ENCODE measurements around the gene NELFE. TPM values are rescaled to one million over a fixed set of nuclear protein-coding genes. Genes with fewer than 3 reads are reported as not detected.
A peak's percentile ranks its signal among the peaks of the same experiment; 100 is the strongest.
"Not testable (repeated sequence)": the region's sequence is repeated elsewhere in the genome, so short reads cannot be mapped to it uniquely, and the experiment has no call there.

The NELFE gene
- total and polyA plus RNA-seq, 4 donors = 42.2 to 71.5 (median 58.7) TPM

GRCh38 chr6:32002546-32003268 is 43.9 kb upstream of the NELFE start:
- ATAC-seq (ENCODE audit: low FRiP score) = peak; percentile 9
- H3K4me1 ChIP-seq (ENCODE audit: control insufficient read depth in 1 of 2, insufficient read depth in 2 of 2, low read length in 2 of 2); DNase-seq; H3K36me3 ChIP-seq (ENCODE audit: control insufficient read depth in 1 of 2, insufficient read depth in 2 of 2, low read length in 1 of 2); H3K27me3 ChIP-seq (ENCODE audit: control insufficient read depth in 1 of 2, insufficient read depth in 2 of 2, low read length in 1 of 2); H3K4me3 ChIP-seq (ENCODE audit: low read length in 2 of 2); intact Hi-C loops (cut with DNase I); H3K27ac ChIP-seq (ENCODE audit: low read depth in 1 of 2, low read length in 2 of 2); H3K9me3 ChIP-seq (ENCODE audit: control insufficient read depth, low read length): not testable (repeated sequence)
- no CpG with 5 or more reads among the region's 15 CpGs for WGBS, 2 donors

GRCh38 chr6:31996385-31996784 is 37.6 kb upstream of the NELFE start:
- ATAC-seq (ENCODE audit: low FRiP score); H3K27me3 ChIP-seq (ENCODE audit: control insufficient read depth in 1 of 2, insufficient read depth in 2 of 2, low read length in 1 of 2); H3K36me3 ChIP-seq (ENCODE audit: control insufficient read depth in 1 of 2, insufficient read depth in 2 of 2, low read length in 1 of 2); H3K4me3 ChIP-seq (ENCODE audit: low read length in 2 of 2); H3K27ac ChIP-seq (ENCODE audit: low read depth in 1 of 2, low read length in 2 of 2); H3K9me3 ChIP-seq (ENCODE audit: control insufficient read depth, low read length); intact Hi-C loops (cut with DNase I); H3K4me1 ChIP-seq (ENCODE audit: control insufficient read depth in 1 of 2, insufficient read depth in 2 of 2, low read length in 2 of 2): not testable (repeated sequence)
- peak in 1 of 2 donors; percentile 35 for DNase-seq
- WGBS, 2 donors = 88 to 91% methylated on average over 6 of the region's 6 CpGs

GRCh38 chr6:31994421-31994820 is 35.6 kb upstream of the NELFE start:
- intact Hi-C loops (cut with DNase I); H3K4me3 ChIP-seq (ENCODE audit: low read length in 2 of 2); ATAC-seq (ENCODE audit: low FRiP score); H3K27ac ChIP-seq (ENCODE audit: low read depth in 1 of 2, low read length in 2 of 2); H3K4me1 ChIP-seq (ENCODE audit: control insufficient read depth in 1 of 2, insufficient read depth in 2 of 2, low read length in 2 of 2); H3K36me3 ChIP-seq (ENCODE audit: control insufficient read depth in 1 of 2, insufficient read depth in 2 of 2, low read length in 1 of 2); H3K27me3 ChIP-seq (ENCODE audit: control insufficient read depth in 1 of 2, insufficient read depth in 2 of 2, low read length in 1 of 2); H3K9me3 ChIP-seq (ENCODE audit: control insufficient read depth, low read length): not testable (repeated sequence)
- peak in 1 of 2 donors; percentile 8 for DNase-seq
- WGBS, 2 donors = 95 to 96% methylated on average over 8 to 11 of the region's 14 CpGs

- H3K36me3 ChIP-seq (ENCODE audit: control insufficient read depth in 1 of 2, insufficient read depth in 2 of 2, low read length in 1 of 2); H3K9me3 ChIP-seq (ENCODE audit: control insufficient read depth, low read length); H3K27me3 ChIP-seq (ENCODE audit: control insufficient read depth in 1 of 2, insufficient read depth in 2 of 2, low read length in 1 of 2); DNase-seq; H3K4me1 ChIP-seq (ENCODE audit: control insufficient read depth in 1 of 2, insufficient read depth in 2 of 2, low read length in 2 of 2); intact Hi-C loops (cut with DNase I); H3K27ac ChIP-seq (ENCODE audit: low read depth in 1 of 2, low read length in 2 of 2); H3K4me3 ChIP-seq (ENCODE audit: low read length in 2 of 2); ATAC-seq (ENCODE audit: low FRiP score): not testable (repeated sequence)
- no CpG with 5 or more reads among the region's 10 CpGs for WGBS, 2 donors
These were observed 30.6 kb upstream of the NELFE start for GRCh38 chr6:31989363-31989762.

GRCh38 chr6:31981744-31982143 is 23.0 kb upstream of the NELFE start, which contains the start of gene C4A:
C4A (plus strand) TSS chr6:31982057; CDS start chr6:31982108, 51 bp downstream.
- ATAC-seq (ENCODE audit: low FRiP score) = peak; percentile 33
- H3K4me3 ChIP-seq (ENCODE audit: low read length in 2 of 2); H3K36me3 ChIP-seq (ENCODE audit: control insufficient read depth in 1 of 2, insufficient read depth in 2 of 2, low read length in 1 of 2); H3K27ac ChIP-seq (ENCODE audit: low read depth in 1 of 2, low read length in 2 of 2); H3K27me3 ChIP-seq (ENCODE audit: control insufficient read depth in 1 of 2, insufficient read depth in 2 of 2, low read length in 1 of 2); intact Hi-C loops (cut with DNase I); H3K4me1 ChIP-seq (ENCODE audit: control insufficient read depth in 1 of 2, insufficient read depth in 2 of 2, low read length in 2 of 2); DNase-seq; H3K9me3 ChIP-seq (ENCODE audit: control insufficient read depth, low read length): not testable (repeated sequence)
- WGBS, 2 donors = no CpG with 5 or more reads among the region's 7 CpGs

GRCh38 chr6:31980998-31981397 is 22.2 kb upstream of the NELFE start:
- H3K27ac ChIP-seq (ENCODE audit: low read depth in 1 of 2, low read length in 2 of 2); ATAC-seq (ENCODE audit: low FRiP score); DNase-seq; H3K4me3 ChIP-seq (ENCODE audit: low read length in 2 of 2); H3K9me3 ChIP-seq (ENCODE audit: control insufficient read depth, low read length); H3K36me3 ChIP-seq (ENCODE audit: control insufficient read depth in 1 of 2, insufficient read depth in 2 of 2, low read length in 1 of 2); intact Hi-C loops (cut with DNase I); H3K27me3 ChIP-seq (ENCODE audit: control insufficient read depth in 1 of 2, insufficient read depth in 2 of 2, low read length in 1 of 2); H3K4me1 ChIP-seq (ENCODE audit: control insufficient read depth in 1 of 2, insufficient read depth in 2 of 2, low read length in 2 of 2): not testable (repeated sequence)
- WGBS, 2 donors = no CpG with 5 or more reads among the region's 5 CpGs

GRCh38 chr6:31980195-31980876 is 21.6 kb upstream of the NELFE start:
- H3K4me1 ChIP-seq (ENCODE audit: control insufficient read depth in 1 of 2, insufficient read depth in 2 of 2, low read length in 2 of 2); intact Hi-C loops (cut with DNase I); H3K27ac ChIP-seq (ENCODE audit: low read depth in 1 of 2, low read length in 2 of 2); H3K27me3 ChIP-seq (ENCODE audit: control insufficient read depth in 1 of 2, insufficient read depth in 2 of 2, low read length in 1 of 2); ATAC-seq (ENCODE audit: low FRiP score); H3K9me3 ChIP-seq (ENCODE audit: control insufficient read depth, low read length); H3K36me3 ChIP-seq (ENCODE audit: control insufficient read depth in 1 of 2, insufficient read depth in 2 of 2, low read length in 1 of 2); H3K4me3 ChIP-seq (ENCODE audit: low read length in 2 of 2): not testable (repeated sequence)
- WGBS, 2 donors = 88 to 89% methylated on average over 12 to 13 of the region's 13 CpGs
- peak in 1 of 2 donors; percentile 31 for DNase-seq

GRCh38 chr6:31979238-31979898 is 20.6 kb upstream of the NELFE start:
- H3K36me3 ChIP-seq (ENCODE audit: control insufficient read depth in 1 of 2, insufficient read depth in 2 of 2, low read length in 1 of 2) = peaks cover 0 to 5% of the 10 kb centered on the region in 2 donors
- WGBS, 2 donors = 85 to 92% methylated on average over 3 of the region's 3 CpGs
- H3K9me3 ChIP-seq (ENCODE audit: control insufficient read depth, low read length) = no peaks in the 10 kb centered on the region
- H3K27me3 ChIP-seq (ENCODE audit: control insufficient read depth in 1 of 2, insufficient read depth in 2 of 2, low read length in 1 of 2) = no peaks in the 10 kb centered on the region
- no peak overlapping the region for H3K4me3 ChIP-seq (ENCODE audit: low read length in 2 of 2)
- DNase-seq = peak; percentile 5 to 38
- intact Hi-C loops (cut with DNase I) = loop anchor here in 1 of 2 donors (10.0 kb wide), 1 partner anchor 195 kb away; the partner anchor contains the start of genes AGPAT1 and RNF5
- peak overlapping the region in 1 of 2 donors; percentile 11 for H3K27ac ChIP-seq (ENCODE audit: low read depth in 1 of 2, low read length in 2 of 2)
- no peaks in the 10 kb centered on the region for H3K4me1 ChIP-seq (ENCODE audit: control insufficient read depth in 1 of 2, insufficient read depth in 2 of 2, low read length in 2 of 2)
- ATAC-seq (ENCODE audit: low FRiP score) = no peak
